B cell (primary cell): ENCODE results near the gene IFT43. TPM values are rescaled to one million over a fixed set of nuclear protein-coding genes. Genes with fewer than 3 reads are reported as not detected.

Source experiments
- ATAC-seq: fragments of 200-7000 bp; cut with Tn5 transposase; one replicate; pipeline ENCODE4 v1.10.0; 2021; ENCODE audit warnings: low read depth, mild to moderate bottlenecking, moderate number of reproducible peaks, moderate library complexity
- CTCF ChIA-PET: fragments of 350-600 bp; sonication (Branson Sonifier 250); formaldehyde crosslinking; loops from one replicate; lab custom pipeline; 2021; ENCODE audit warnings: antibody characterized with exemption, inconsistent platforms; lab: Charles Lee
- POLR2A ChIA-PET: fragments of 350-600 bp; sonication (Branson Sonifier 250); formaldehyde crosslinking; loops from one replicate; lab custom pipeline; 2021; ENCODE audit warnings: antibody characterized with exemption; lab: Charles Lee
- DNase-seq: peaks from one replicate; pipeline ENCODE4 v3.0.0; 2013
- H2AFZ ChIP-seq: 2 replicates; pipeline ENCODE4 v1.6.1; 2012; ENCODE audit warnings: mild to moderate bottlenecking, low read depth, low read length; ENCODE audit not compliant: insufficient read depth, poor library complexity, severe bottlenecking
- H3K27ac ChIP-seq, 2 donors: 1 replicate in 1 of 2; 2 replicates in 1 of 2; pipeline ENCODE4 v1.5.1; 2012 to 2013; ENCODE audit warnings: low read length in 2 of 2, mild to moderate bottlenecking in 2 of 2, moderate library complexity in 1 of 2
- H3K27me3 ChIP-seq, 4 experiments: fragments of 200-600 bp in 1 of 4; sonication (generic) in 1 of 4; replicated peaks in 1 of 4; 1 replicate in 2 of 4; 2 replicates in 2 of 4; pipeline versions ENCODE4 v1.6.1 to v1.7.0; 2013 to 2016; ENCODE audit warnings: low read length in 3 of 4, mild to moderate bottlenecking in 2 of 4, mixed read lengths in 1 of 4, moderate library complexity in 1 of 4; ENCODE audit not compliant: insufficient read depth in 4 of 4, control insufficient read depth in 3 of 4; ENCODE audit errors: control extremely low read depth in 1 of 4
- H3K36me3 ChIP-seq, 2 experiments: replicated peaks in 1 of 2; 1 replicate in 1 of 2; 2 replicates in 1 of 2; pipeline versions ENCODE4 v1.6.1 to v1.7.1; 2013; ENCODE audit warnings: low read length in 1 of 2; ENCODE audit not compliant: insufficient read depth in 2 of 2, control insufficient read depth in 1 of 2; ENCODE audit errors: control extremely low read depth in 1 of 2, extremely low read depth in 1 of 2
- H3K4me1 ChIP-seq, 2 donors: fragments of 200-600 bp in 1 of 2; sonication (generic) in 1 of 2; 1 replicate in 1 of 2; 2 replicates in 1 of 2; pipeline versions ENCODE4 v1.5.1 to v1.6.1; 2013 to 2017; ENCODE audit warnings: low read length in 2 of 2; ENCODE audit not compliant: control insufficient read depth in 2 of 2, insufficient read depth in 2 of 2
- H3K4me2 ChIP-seq: replicated peaks from 2 replicates; pipeline ENCODE3; 2012; ENCODE audit warnings: mild to moderate bottlenecking, low read depth, low read length; ENCODE audit not compliant: poor library complexity, severe bottlenecking
- H3K4me3 ChIP-seq, 5 experiments: fragments of 200-600 bp in 1 of 5; sonication (generic) in 1 of 5; 1 replicate in 3 of 5; 2 replicates in 2 of 5; pipeline versions ENCODE4 v1.5.1 to v1.7.0; 2011 to 2016; ENCODE audit warnings: low read length in 4 of 5, mild to moderate bottlenecking in 4 of 5, low read depth in 2 of 5, control low read depth in 1 of 5, moderate library complexity in 1 of 5; ENCODE audit not compliant: insufficient read depth in 1 of 5; ENCODE audit errors: control extremely low read depth in 1 of 5, extremely low read depth in 1 of 5
- H3K79me2 ChIP-seq: fragments of 200-600 bp; sonication (generic); one replicate; pipeline ENCODE4 v1.6.0; 2016; ENCODE audit warnings: low read length; ENCODE audit not compliant: control insufficient read depth, insufficient read depth
- H3K9ac ChIP-seq: fragments of 200-600 bp; sonication (generic); 2 replicates; pipeline ENCODE4 v1.6.1; 2017; ENCODE audit warnings: mild to moderate bottlenecking, low read length, moderate library complexity
- H3K9me3 ChIP-seq, 3 donors: one replicate each; pipeline versions ENCODE4 v1.6.1 to v1.7.1; 2013; ENCODE audit warnings: low read length in 2 of 3; ENCODE audit not compliant: control insufficient read depth in 2 of 3, insufficient read depth in 1 of 3; ENCODE audit errors: control extremely low read depth in 1 of 3
- H4K20me1 ChIP-seq: 2 replicates; pipeline ENCODE4 v1.6.0; 2012; ENCODE audit warnings: mild to moderate bottlenecking, low read length; ENCODE audit not compliant: insufficient read depth, control insufficient read depth, poor library complexity, severe bottlenecking
- H3K27ac Mint-ChIP-seq: one replicate; pipeline ENCODE4 v1.8.0; 2021; ENCODE audit warnings: mixed read lengths
- H3K27me3 Mint-ChIP-seq: one replicate; pipeline ENCODE4 v1.8.0; 2021; ENCODE audit warnings: mixed read lengths
- H3K4me1 Mint-ChIP-seq: one replicate; pipeline ENCODE4 v1.8.0; 2021; ENCODE audit warnings: mixed read lengths
- H3K4me3 Mint-ChIP-seq: one replicate; pipeline ENCODE4 v1.8.0; 2021; ENCODE audit warnings: mixed read lengths
- H3K9me3 Mint-ChIP-seq: one replicate; pipeline ENCODE4 v1.8.0; 2022; ENCODE audit warnings: mixed read lengths; ENCODE audit not compliant: insufficient read depth
- CTCF ChIP-seq: fragments of 200-600 bp; IDR thresholded peaks from one replicate; pipeline ENCODE4 v1.8.0; 2022; ENCODE audit warnings: antibody characterized with exemption, mild to moderate bottlenecking
- EZH2 ChIP-seq: IDR thresholded peaks from 2 replicates; pipeline ENCODE4 v1.6.1; 2012; ENCODE audit warnings: borderline replicate concordance, low read depth, mild to moderate bottlenecking, moderate library complexity, low read length; ENCODE audit not compliant: insufficient read depth, poor library complexity, severe bottlenecking
- WGBS: methylation state at CpG from one replicate; pipeline ENCODE4 v1.1.5; 2013; ENCODE audit warnings: missing lambda C conversion rate; ENCODE audit not compliant: insufficient coverage; 5-methylcytosine and 5-hydroxymethylcytosine counted together
- intact Hi-C: fragments of 100-400 bp; cut with micrococcal nuclease; formaldehyde crosslinking; loops from one replicate; pipeline ENCODE4 v1.10.0; 2022
- polyA plus RNA-seq: library from polyadenylated mRNA; depleted of rRNA; stranded (reverse); fragments of >200 nt; gene quantifications from 2 replicates; pipeline ENCODE4 v1.2.3, GENCODE V29; 2012
- total RNA-seq, 2 donors: library from RNA; stranded (reverse); fragments of 120-200 nt in 1 of 2; gene quantifications; 1 replicate in 1 of 2; 2 replicates in 1 of 2; pipeline versions ENCODE4 v1.2.3 to v1.2.4, GENCODE V29; 2013 to 2022

IFT43 gene
- total and polyA plus RNA-seq, 2 donors (not counting 1 experiment from before 2014, with no cell fraction given): 14.7 to 21.5 TPM

GRCh38 chr14:76088326-76088725, 102.8 kb downstream of the IFT43 start:
- TF ChIP-seq EZH2 (no peak), CTCF (no peak)
- H3K27me3 Mint-ChIP-seq: no peaks in the 10 kb centered on the region
- no peaks in the 10 kb centered on the region for H3K79me2 ChIP-seq
- H3K4me1 Mint-ChIP-seq: no peaks in the 10 kb centered on the region
- H2AFZ ChIP-seq: no peak overlapping the region
- ChIA-PET CTCF (no interaction called here), POLR2A (no interaction called here)
- no peaks in the 10 kb centered on the region for H3K27me3 ChIP-seq
- H3K9me3 Mint-ChIP-seq: no peaks in the 10 kb centered on the region
- no peak for DNase-seq
- H3K27ac ChIP-seq: no peak overlapping the region
- no peak for ATAC-seq
- H3K9ac ChIP-seq: no peak overlapping the region
- no peaks in the 10 kb centered on the region for H3K4me1 ChIP-seq
- H3K4me3 Mint-ChIP-seq: no peak overlapping the region
- H3K4me3 ChIP-seq: no peak overlapping the region
- no peak overlapping the region for H3K27ac Mint-ChIP-seq
- no peaks in the 10 kb centered on the region for H3K36me3 ChIP-seq
- no peaks in the 10 kb centered on the region for H3K9me3 ChIP-seq
- WGBS: 95% methylated on average over 4 of the region's 8 CpGs
- H3K4me2 ChIP-seq: no peak overlapping the region
- intact Hi-C loops: no loop called here
- no peaks in the 10 kb centered on the region for H4K20me1 ChIP-seq

- POLR2A ChIA-PET: no interaction called here
- DNase-seq: no peak
- H3K36me3 ChIP-seq: no peaks in the 10 kb centered on the region
Measured at GRCh38 chr14:76088771-76089571, 103.4 kb downstream of the IFT43 start.

More at GRCh38 chr14:76088771-76089571, 103.4 kb downstream of the IFT43 start:
- intact Hi-C loops: no loop called here
- Histone ChIP-seq H3K9ac (no peak overlapping the region), H3K79me2 (no peaks in the 10 kb centered on the region), H3K4me1 (no peaks in the 10 kb centered on the region), H3K9me3 (peaks cover 0 to under 1% (median 0%) of the 10 kb centered on the region in 3 donors), H3K4me2 (no peak overlapping the region), H3K27me3 (no peaks in the 10 kb centered on the region), H2AFZ (no peak overlapping the region), H3K4me3 (no peak overlapping the region), H3K27ac (no peak overlapping the region), H4K20me1 (no peaks in the 10 kb centered on the region)
- no peaks in the 10 kb centered on the region for H3K9me3 Mint-ChIP-seq
- H3K27me3 Mint-ChIP-seq: no peaks in the 10 kb centered on the region
- CTCF ChIA-PET: no interaction called here
- no peak for ATAC-seq
- 87% methylated on average over 15 of the region's 16 CpGs for WGBS
- TF ChIP-seq CTCF (no peak), EZH2 (no peak)
- H3K4me1 Mint-ChIP-seq: no peaks in the 10 kb centered on the region
- no peak overlapping the region for H3K4me3 Mint-ChIP-seq
- H3K27ac Mint-ChIP-seq: no peak overlapping the region
